Loucy (cell line): ENCODE measurements around the gene RIPK4.

Experiments
- CTCF ChIP-seq: fragments of 200-600 bp; sonication (generic); conservative IDR thresholded peaks from 2 replicates; pipeline ENCODE4 v1.5.1; 2014; ENCODE audit warnings: mild to moderate bottlenecking, antibody characterized with exemption, low read length
- EZH2phosphoT487 ChIP-seq: fragments of 200-600 bp; IDR thresholded peaks from 2 replicates; pipeline ENCODE4 v1.6.1; 2018; ENCODE audit warnings: antibody characterized with exemption, mild to moderate bottlenecking, moderate library complexity, borderline replicate concordance

GRCh38 chr21:41749286-41749685 lies 17.6 kb downstream of the RIPK4 start:
- TF ChIP-seq CTCF (no peak), EZH2phosphoT487 (no peak)
